HuH-7 (cell line): ENCODE data around the gene MATN4.
A peak's percentile ranks its signal among the peaks of the same experiment; 100 is the strongest.

Experiments
- DNase-seq: peaks from one replicate; pipeline ENCODE4 v3.0.0; 2011; ENCODE audit warnings: low spot score

The MATN4 gene

GRCh38 chr20:45290677-45291355 lies 17.3 kb downstream of the MATN4 start:
- peak; percentile 89 for DNase-seq

GRCh38 chr20:45289942-45290676 lies 18.0 kb downstream of the MATN4 start:
- DNase-seq: no peak

- no peak for DNase-seq
Observed at GRCh38 chr20:45288860-45289259, 19.2 kb downstream of the MATN4 start.

- DNase-seq: no peak
Observed at GRCh38 chr20:45288376-45288775, 19.7 kb downstream of the MATN4 start.

- DNase-seq: no peak
Observed at GRCh38 chr20:45283551-45284057, 24.5 kb downstream of the MATN4 start.

GRCh38 chr20:45282700-45283550 lies 25.2 kb downstream of the MATN4 start:
- no peak for DNase-seq

- DNase-seq: no peak
Observed at GRCh38 chr20:45279992-45280391, 28.1 kb downstream of the MATN4 start.

GRCh38 chr20:45275338-45275737 lies 32.8 kb downstream of the MATN4 start:
- DNase-seq: no peak

- DNase-seq: no peak
Observed at GRCh38 chr20:45269754-45270270, 38.3 kb downstream of the MATN4 start.

GRCh38 chr20:45269056-45269455 lies 39.0 kb downstream of the MATN4 start:
- DNase-seq: no peak

- DNase-seq: no peak
Observed at GRCh38 chr20:45268531-45268930, 39.6 kb downstream of the MATN4 start.

- DNase-seq: no peak
Observed at GRCh38 chr20:45266977-45267376, 41.1 kb downstream of the MATN4 start.

- DNase-seq: no peak
Observed at GRCh38 chr20:45263556-45264266, 44.4 kb downstream of the MATN4 start.

- no peak for DNase-seq
Observed at GRCh38 chr20:45258664-45259063, 49.4 kb downstream of the MATN4 start.

- no peak for DNase-seq
Observed at GRCh38 chr20:45258259-45258658, 49.8 kb downstream of the MATN4 start.

- DNase-seq: no peak
Observed at GRCh38 chr20:45257711-45258110, 50.4 kb downstream of the MATN4 start.

GRCh38 chr20:45257161-45257560 lies 50.9 kb downstream of the MATN4 start:
- no peak for DNase-seq

- peak; percentile 30 for DNase-seq
Observed at GRCh38 chr20:45254383-45255262, 53.5 kb downstream of the MATN4 start, which contains the start of gene SLPI. TSS of gene SLPI (minus strand) at chr20:45254564. CDS start at chr20:45254543, 21 bp downstream.

GRCh38 chr20:45253261-45253660 lies 54.8 kb downstream of the MATN4 start:
- no peak for DNase-seq

GRCh38 chr20:45251884-45252560 lies 56.1 kb downstream of the MATN4 start:
- DNase-seq: no peak
